Measurements from ENCODE around the gene FOXA3. TPM values are rescaled to one million over a fixed set of nuclear protein-coding genes. Genes with fewer than 3 reads are reported as not detected.

Gene FOXA3
- total RNA-seq, 4 donors from 2014 or later, result not detected

- TF ChIP-seq CTCF (IDR thresholded peaks at IDR 0.05; ENCODE audit: low read depth), result no peak
These were observed 12.5 kb downstream of the FOXA3 start for GRCh38 chr19:45876411-45877197.

- no peak for TF ChIP-seq CTCF (IDR thresholded peaks at IDR 0.05; ENCODE audit: low read depth)
These were observed 14.1 kb downstream of the FOXA3 start for GRCh38 chr19:45878043-45878794.

- TF ChIP-seq CTCF (IDR thresholded peaks at IDR 0.05; ENCODE audit: low read depth), result no peak
These were observed 14.9 kb downstream of the FOXA3 start for GRCh38 chr19:45879055-45879454.

GRCh38 chr19:45879971-45880370, 15.8 kb downstream of the FOXA3 start:
- no peak for TF ChIP-seq CTCF (IDR thresholded peaks at IDR 0.05; ENCODE audit: low read depth)

- TF ChIP-seq CTCF (IDR thresholded peaks at IDR 0.05; ENCODE audit: low read depth), result no peak
These were observed 17.2 kb downstream of the FOXA3 start for GRCh38 chr19:45881082-45881908.

- TF ChIP-seq CTCF (IDR thresholded peaks at IDR 0.05; ENCODE audit: low read depth), result no peak
These were observed 17.9 kb downstream of the FOXA3 start for GRCh38 chr19:45881909-45882528.

Measured in subcutaneous adipose tissue (tissue), 4 donors.